OCI-LY1 (cell line): ENCODE data around the gene SP3.

Source experiments
- CTCF ChIP-seq: fragments of 200-600 bp; sonication (generic), shearing (Covaris generic); IDR thresholded peaks from 2 replicates; pipeline ENCODE4 v1.5.1; 2017; ENCODE audit warnings: mild to moderate bottlenecking, antibody characterized with exemption, low read length, moderate library complexity, mixed read lengths
- EZH2 ChIP-seq: fragments of 200-600 bp; sonication (generic), shearing (Covaris generic); IDR thresholded peaks from 2 replicates; pipeline ENCODE4 v1.8.0; 2017; ENCODE audit warnings: borderline replicate concordance, mixed run types, mild to moderate bottlenecking, antibody characterized with exemption, low read length, moderate library complexity, mixed read lengths

GRCh38 chr2:173997269-173997668 lies 32.1 kb upstream of the SP3 start:
- TF ChIP-seq CTCF (no peak), EZH2 (no peak)
